Testis (tissue), 2 donors: ENCODE results near the gene VPS26C.

Experiments
- POLR2A ChIP-seq: fragments of 450-650 bp; IDR thresholded peaks from one replicate; pipeline ENCODE4 v1.6.1; 2017; ENCODE audit warnings: antibody characterized with exemption, mild to moderate bottlenecking, moderate library complexity
- TF ChIP-seq, protein P1 (sequence below), 3 experiments: fragments of 450-650 bp in 2 of 3; fragments of 200-600 bp in 1 of 3; sonication (generic) in 1 of 3; IDR thresholded peaks; one replicate each; pipeline ENCODE4 v1.5.1; 2016 to 2019; ENCODE audit warnings: antibody characterized with exemption in 3 of 3, mild to moderate bottlenecking in 2 of 3, moderate library complexity in 1 of 3

DNA sequence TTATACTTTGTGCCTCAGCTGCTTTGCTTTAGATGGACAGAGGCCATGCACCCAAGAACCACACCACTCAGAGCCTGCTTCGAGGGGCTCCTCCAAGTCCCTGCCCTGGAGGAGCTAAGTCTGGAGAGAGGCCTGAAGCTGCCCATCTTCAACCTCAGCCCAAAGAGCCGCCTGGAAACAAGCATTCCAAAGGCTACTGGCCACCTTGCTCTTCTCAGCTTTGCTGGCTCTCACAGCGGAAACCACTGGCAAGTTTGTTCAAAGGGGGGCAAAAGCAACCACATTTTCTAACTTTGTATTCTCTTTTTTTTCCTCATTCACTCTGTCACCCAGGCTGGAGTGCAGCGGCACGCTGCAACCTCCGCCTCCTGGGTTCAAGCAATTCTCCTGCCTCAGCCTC is 23.2 kb downstream of the VPS26C start:
- TF ChIP-seq, protein P1, sequence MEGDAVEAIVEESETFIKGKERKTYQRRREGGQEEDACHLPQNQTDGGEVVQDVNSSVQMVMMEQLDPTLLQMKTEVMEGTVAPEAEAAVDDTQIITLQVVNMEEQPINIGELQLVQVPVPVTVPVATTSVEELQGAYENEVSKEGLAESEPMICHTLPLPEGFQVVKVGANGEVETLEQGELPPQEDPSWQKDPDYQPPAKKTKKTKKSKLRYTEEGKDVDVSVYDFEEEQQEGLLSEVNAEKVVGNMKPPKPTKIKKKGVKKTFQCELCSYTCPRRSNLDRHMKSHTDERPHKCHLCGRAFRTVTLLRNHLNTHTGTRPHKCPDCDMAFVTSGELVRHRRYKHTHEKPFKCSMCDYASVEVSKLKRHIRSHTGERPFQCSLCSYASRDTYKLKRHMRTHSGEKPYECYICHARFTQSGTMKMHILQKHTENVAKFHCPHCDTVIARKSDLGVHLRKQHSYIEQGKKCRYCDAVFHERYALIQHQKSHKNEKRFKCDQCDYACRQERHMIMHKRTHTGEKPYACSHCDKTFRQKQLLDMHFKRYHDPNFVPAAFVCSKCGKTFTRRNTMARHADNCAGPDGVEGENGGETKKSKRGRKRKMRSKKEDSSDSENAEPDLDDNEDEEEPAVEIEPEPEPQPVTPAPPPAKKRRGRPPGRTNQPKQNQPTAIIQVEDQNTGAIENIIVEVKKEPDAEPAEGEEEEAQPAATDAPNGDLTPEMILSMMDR (IDR thresholded peaks at IDR 0.05), result no peak
- no peak for TF ChIP-seq POLR2A
